Epithelial cell of proximal tubule (primary cell): ENCODE data around the gene PRKAG1. TPM values are rescaled to one million over a fixed set of nuclear protein-coding genes. Genes with fewer than 3 reads are reported as not detected.

Source experiments
- DNase-seq: peaks from one replicate; pipeline ENCODE4 v3.0.0-alpha.2; 2011; ENCODE audit warnings: low read depth
- H3K4me3 ChIP-seq: 2 replicates; pipeline ENCODE4 v1.5.1; 2011; ENCODE audit warnings: low read depth, mild to moderate bottlenecking, low read length
- CTCF ChIP-seq: conservative IDR thresholded peaks from 2 replicates; pipeline ENCODE4 v1.5.1; 2012; ENCODE audit warnings: low read depth, mild to moderate bottlenecking, low read length
- total RNA-seq: library from RNA; depleted of rRNA; stranded (reverse); fragments of >200 nt; gene quantifications from 2 replicates; pipeline ENCODE4 v1.2.3, GENCODE V29; 2015

The PRKAG1 gene
- total RNA-seq, 1 donor from 2014 or later = 50.7 TPM

GRCh38 chr12:48969833-48970701 is 48.5 kb downstream of the PRKAG1 start:
- TF ChIP-seq CTCF = peak; percentile 15
- DNase-seq = no peak
- no peak overlapping the region for H3K4me3 ChIP-seq

GRCh38 chr12:48969160-48969771 is 49.3 kb downstream of the PRKAG1 start:
- DNase-seq = no peak
- no peak for TF ChIP-seq CTCF
- no peak overlapping the region for H3K4me3 ChIP-seq

- H3K4me3 ChIP-seq = no peak overlapping the region
- no peak for DNase-seq
- no peak for TF ChIP-seq CTCF
These were observed 50.1 kb downstream of the PRKAG1 start for GRCh38 chr12:48968467-48968866.

- DNase-seq = no peak
- TF ChIP-seq CTCF = no peak
- H3K4me3 ChIP-seq = no peak overlapping the region
These were observed 50.6 kb downstream of the PRKAG1 start for GRCh38 chr12:48967991-48968390.

- no peak overlapping the region for H3K4me3 ChIP-seq
- TF ChIP-seq CTCF = no peak
- DNase-seq = no peak
These were observed 52.2 kb downstream of the PRKAG1 start for GRCh38 chr12:48966177-48966895.

- TF ChIP-seq CTCF = peak; percentile 62
- no peak for DNase-seq
These were observed 53.2 kb downstream of the PRKAG1 start for GRCh38 chr12:48965298-48965838.

More at GRCh38 chr12:48965298-48965838, 53.2 kb downstream of the PRKAG1 start:
- no peak overlapping the region for H3K4me3 ChIP-seq
